ENCODE results near the gene SMIM29. TPM values are rescaled to one million over a fixed set of nuclear protein-coding genes. Genes with fewer than 3 reads are reported as not detected.
A peak's percentile ranks its signal among the peaks of the same experiment; 100 is the strongest.

The SMIM29 gene
- total RNA-seq: 10 to 100 TPM in 3 of 4 donors, 1 to 10 TPM in 1; 5.2 to 44.3 (median 20.0) TPM

GRCh38 chr6:34248727-34249468, at the start of gene SMIM29:
Gene SMIM29, minus strand, starts transcription at chr6:34249006. Its CDS starts 1,215 bp downstream, at chr6:34247791.
- Histone ChIP-seq H3K4me1 (peaks cover 8 to 10% of the 10 kb centered on the region in 2 donors), H3K9me3 (no peaks in the 10 kb centered on the region), H3K27ac (peak within 1 kb of the TSS; percentile 92 to 95), H3K36me3 (no peaks in the 10 kb centered on the region), H3K27me3 (no peaks in the 10 kb centered on the region), H3K4me3 (peak within 1 kb of the TSS; percentile 84 to 91)
- TF ChIP-seq CTCF (IDR thresholded peaks at IDR 0.05): peak; percentile 95 to 97 (median 97)
- TF ChIP-seq POLR2A (IDR thresholded peaks at IDR 0.05): peak; percentile 68 to 83
- peak; percentile 96 to 98 for DNase-seq
- intact Hi-C loops (cut with DNase I; ENCODE audit: low total_unique reads): loop anchor here (5.0 kb wide), 2 partner anchors 143 to 168 kb away; partner anchors contain the start of gene NUDT3

DNA sequence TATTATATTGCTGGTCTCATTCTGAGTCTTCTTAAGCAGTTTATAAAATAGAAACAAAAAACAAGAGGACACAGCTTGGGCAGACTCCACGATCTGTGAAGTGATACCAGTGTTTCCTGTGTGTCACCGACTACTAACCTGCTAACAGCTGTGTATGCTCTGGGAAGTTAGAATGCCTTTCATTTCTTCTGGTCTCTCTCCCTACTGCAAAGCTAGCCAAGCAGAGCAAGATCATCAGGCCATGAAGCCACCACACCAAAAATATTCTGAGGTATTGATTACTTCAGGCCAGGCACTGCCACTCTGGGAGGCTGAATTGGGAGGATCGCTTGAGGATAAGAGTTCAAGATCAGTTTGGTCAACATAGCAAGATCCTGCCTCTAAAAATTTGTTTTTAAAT, 46.9 kb upstream of the SMIM29 start:
- Histone ChIP-seq H3K9me3 (no peaks in the 10 kb centered on the region), H3K4me3 (no peak overlapping the region), H3K36me3 (no peaks in the 10 kb centered on the region), H3K4me1 (no peaks in the 10 kb centered on the region), H3K27ac (no peak overlapping the region), H3K27me3 (no peaks in the 10 kb centered on the region)
- DNase-seq: no peak
- no peak for TF ChIP-seq POLR2A (IDR thresholded peaks at IDR 0.05)
- intact Hi-C loops (cut with DNase I; ENCODE audit: low total_unique reads): no loop called here

GRCh38 chr6:34292954-34293353, 44.1 kb upstream of the SMIM29 start:
- no peaks in the 10 kb centered on the region for H3K36me3 ChIP-seq
- no peak for DNase-seq
- no peak for TF ChIP-seq POLR2A (IDR thresholded peaks at IDR 0.05)
- no peak for TF ChIP-seq CTCF (IDR thresholded peaks at IDR 0.05)

GRCh38 chr6:34289137-34289536, 40.3 kb upstream of the SMIM29 start:
- Histone ChIP-seq H3K27ac (peak overlapping the region in 1 of 2 donors; percentile 6), H3K4me3 (no peak overlapping the region), H3K36me3 (no peaks in the 10 kb centered on the region), H3K9me3 (no peaks in the 10 kb centered on the region), H3K4me1 (no peaks in the 10 kb centered on the region), H3K27me3 (no peaks in the 10 kb centered on the region)
- intact Hi-C loops (cut with DNase I; ENCODE audit: low total_unique reads): no loop called here
- no peak for DNase-seq
- no peak for TF ChIP-seq POLR2A (IDR thresholded peaks at IDR 0.05)
- TF ChIP-seq CTCF (IDR thresholded peaks at IDR 0.05): no peak

More at GRCh38 chr6:34292954-34293353, 44.1 kb upstream of the SMIM29 start:
- no peaks in the 10 kb centered on the region for H3K4me1 ChIP-seq
- H3K27ac ChIP-seq: no peak overlapping the region
- H3K4me3 ChIP-seq: no peak overlapping the region
- no peaks in the 10 kb centered on the region for H3K27me3 ChIP-seq
- H3K9me3 ChIP-seq: no peaks in the 10 kb centered on the region
- intact Hi-C loops (cut with DNase I; ENCODE audit: low total_unique reads): no loop called here

DNA sequence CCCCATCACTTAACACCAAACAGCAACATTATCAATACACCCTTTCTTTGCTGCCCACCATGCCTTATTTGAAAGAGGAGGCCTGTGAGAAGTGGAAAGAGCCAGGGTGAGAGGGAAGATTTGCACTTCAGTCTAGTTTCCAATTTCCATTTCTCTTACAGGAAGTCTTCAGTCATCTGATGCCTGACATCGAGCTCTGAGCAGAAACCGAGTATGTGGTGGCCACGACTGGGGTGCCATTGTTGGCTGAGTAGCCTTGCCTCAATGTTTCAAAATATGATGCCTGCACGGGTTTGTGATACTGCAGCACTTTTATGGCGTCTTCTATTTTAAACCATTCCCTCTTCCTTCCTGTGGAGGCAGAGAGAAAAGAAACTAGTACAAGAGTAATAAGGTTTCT, 39.8 kb upstream of the SMIM29 start:
- DNase-seq: no peak
- no peak for TF ChIP-seq POLR2A (IDR thresholded peaks at IDR 0.05)
- no peak for TF ChIP-seq CTCF (IDR thresholded peaks at IDR 0.05)
- intact Hi-C loops (cut with DNase I; ENCODE audit: low total_unique reads): no loop called here
- no peaks in the 10 kb centered on the region for H3K27me3 ChIP-seq
- H3K4me3 ChIP-seq: no peak overlapping the region
- no peaks in the 10 kb centered on the region for H3K4me1 ChIP-seq
- H3K36me3 ChIP-seq: no peaks in the 10 kb centered on the region
- H3K27ac ChIP-seq: no peak overlapping the region
- no peaks in the 10 kb centered on the region for H3K9me3 ChIP-seq
